Measurements from ENCODE around the gene OR2S2.

DNA sequence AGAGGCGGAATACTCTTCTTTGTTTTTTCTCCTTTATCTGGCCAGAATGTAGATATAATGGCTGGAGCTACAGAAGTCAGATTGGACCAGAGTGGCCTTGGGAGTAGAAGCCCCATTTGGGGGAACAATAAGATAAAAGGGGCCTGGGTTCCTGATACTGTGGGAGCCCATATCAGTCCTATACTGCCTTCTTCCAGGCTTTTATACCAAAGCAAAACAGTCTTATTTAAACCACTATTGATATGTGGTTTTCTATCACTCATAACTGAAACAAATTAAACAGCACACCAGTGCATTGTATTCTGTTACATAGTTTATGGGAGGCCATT is 34.4 kb downstream of the OR2S2 start:
- TF ChIP-seq, protein P1, sequence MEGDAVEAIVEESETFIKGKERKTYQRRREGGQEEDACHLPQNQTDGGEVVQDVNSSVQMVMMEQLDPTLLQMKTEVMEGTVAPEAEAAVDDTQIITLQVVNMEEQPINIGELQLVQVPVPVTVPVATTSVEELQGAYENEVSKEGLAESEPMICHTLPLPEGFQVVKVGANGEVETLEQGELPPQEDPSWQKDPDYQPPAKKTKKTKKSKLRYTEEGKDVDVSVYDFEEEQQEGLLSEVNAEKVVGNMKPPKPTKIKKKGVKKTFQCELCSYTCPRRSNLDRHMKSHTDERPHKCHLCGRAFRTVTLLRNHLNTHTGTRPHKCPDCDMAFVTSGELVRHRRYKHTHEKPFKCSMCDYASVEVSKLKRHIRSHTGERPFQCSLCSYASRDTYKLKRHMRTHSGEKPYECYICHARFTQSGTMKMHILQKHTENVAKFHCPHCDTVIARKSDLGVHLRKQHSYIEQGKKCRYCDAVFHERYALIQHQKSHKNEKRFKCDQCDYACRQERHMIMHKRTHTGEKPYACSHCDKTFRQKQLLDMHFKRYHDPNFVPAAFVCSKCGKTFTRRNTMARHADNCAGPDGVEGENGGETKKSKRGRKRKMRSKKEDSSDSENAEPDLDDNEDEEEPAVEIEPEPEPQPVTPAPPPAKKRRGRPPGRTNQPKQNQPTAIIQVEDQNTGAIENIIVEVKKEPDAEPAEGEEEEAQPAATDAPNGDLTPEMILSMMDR (IDR thresholded peaks at IDR 0.05), result no peak
- TF ChIP-seq ESRRA (CRISPR knock-in tag; IDR thresholded peaks at IDR 0.05; ENCODE audit: borderline replicate concordance) (no peak), ETV6 (CRISPR knock-in tag; IDR thresholded peaks at IDR 0.05) (no peak)

All from WTC11 (cell line).